Left ventricle myocardium inferior (tissue), 1 donor: Measurements from ENCODE around the gene MTCL1. TPM values are rescaled to one million over a fixed set of nuclear protein-coding genes. Genes with fewer than 3 reads are reported as not detected.

Experiments
- DNase-seq: peaks from one replicate; pipeline ENCODE4 v3.0.0-alpha.2; 2020
- H3K27ac ChIP-seq: fragments of 200-600 bp; replicated peaks from 2 replicates; pipeline ENCODE4 v1.8.0; 2021
- H3K27me3 ChIP-seq: fragments of 200-600 bp; 2 replicates; pipeline ENCODE4 v1.8.0; 2021; ENCODE audit warnings: low read depth
- H3K36me3 ChIP-seq: fragments of 200-600 bp; 2 replicates; pipeline ENCODE4 v1.8.0; 2021
- H3K4me1 ChIP-seq: fragments of 200-600 bp; 2 replicates; pipeline ENCODE4 v1.8.0; 2021
- H3K4me3 ChIP-seq: fragments of 200-600 bp; 2 replicates; pipeline ENCODE4 v1.8.0; 2021; ENCODE audit warnings: mild to moderate bottlenecking, moderate library complexity
- H3K9me3 ChIP-seq: fragments of 200-600 bp; replicated peaks from 2 replicates; pipeline ENCODE4 v1.8.0; 2021
- intact Hi-C: fragments of 100-400 bp; cut with micrococcal nuclease; formaldehyde crosslinking; loops from one replicate; pipeline ENCODE4 v1.11.0; 2022
- total RNA-seq: library from RNA; stranded (reverse); fragmentation: NEBNext Ultra II Directional; extraction: Animal tissue kit (Norgen Biotek cat#: 25700); gene quantifications from one replicate; pipeline ENCODE4 v1.2.1, GENCODE V29; 2021
- TF ChIP-seq, protein P1 (sequence below): fragments of 200-600 bp; IDR thresholded peaks from 2 replicates; pipeline ENCODE4 v1.8.0; 2021; ENCODE audit warnings: antibody characterized with exemption, mild to moderate bottlenecking, borderline replicate concordance
- donor health status: DM: no; HTN: yes; CAD: no; lungs with severe emphysema.

MTCL1 gene
- total RNA-seq, 1 donor from 2014 or later, result 9.1 TPM

DNA sequence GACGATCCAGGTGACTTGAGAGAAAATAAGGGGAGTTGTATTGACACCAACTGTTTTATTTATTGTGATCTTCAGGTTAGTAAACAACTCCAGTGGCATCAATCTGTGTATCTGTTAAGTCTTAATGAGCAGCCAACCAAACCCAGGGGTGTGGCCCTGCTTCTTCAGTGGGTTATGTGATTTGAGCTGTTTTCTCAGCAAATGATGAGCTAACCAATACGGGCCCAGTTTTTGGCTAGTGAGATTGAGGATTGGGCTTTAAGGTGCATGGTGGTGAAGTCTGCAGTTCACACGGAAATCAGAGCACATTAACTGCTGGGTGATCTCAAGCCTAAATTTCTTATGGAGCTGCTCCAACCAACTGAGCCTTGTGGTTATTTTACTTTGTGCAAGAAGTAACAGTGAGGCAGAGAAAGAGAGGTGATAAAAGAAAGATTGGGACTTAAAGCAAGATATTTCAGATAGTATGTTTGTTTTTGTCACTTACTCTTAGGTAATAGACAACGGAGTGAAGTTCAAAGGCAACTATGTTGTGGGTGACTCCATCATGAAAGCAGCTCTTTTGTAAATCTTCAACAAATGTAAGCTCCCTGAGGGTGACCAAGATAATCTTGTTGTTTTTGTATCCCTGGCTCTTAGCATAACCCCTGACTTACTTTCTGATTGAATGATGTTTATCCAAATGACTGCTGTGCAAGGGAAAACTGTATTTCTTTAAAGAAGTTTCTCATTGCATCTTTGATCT is 2.4 kb downstream of the MTCL1 start:
- Histone ChIP-seq H3K27ac (no peak overlapping the region), H3K36me3 (no peaks in the 10 kb centered on the region), H3K9me3 (no peaks in the 10 kb centered on the region), H3K27me3 (peaks cover 15% of the 10 kb centered on the region), H3K4me1 (peaks cover 35% of the 10 kb centered on the region), H3K4me3 (peak overlapping the region; percentile 74)
- intact Hi-C loops, result no loop called here
- TF ChIP-seq, protein P1, sequence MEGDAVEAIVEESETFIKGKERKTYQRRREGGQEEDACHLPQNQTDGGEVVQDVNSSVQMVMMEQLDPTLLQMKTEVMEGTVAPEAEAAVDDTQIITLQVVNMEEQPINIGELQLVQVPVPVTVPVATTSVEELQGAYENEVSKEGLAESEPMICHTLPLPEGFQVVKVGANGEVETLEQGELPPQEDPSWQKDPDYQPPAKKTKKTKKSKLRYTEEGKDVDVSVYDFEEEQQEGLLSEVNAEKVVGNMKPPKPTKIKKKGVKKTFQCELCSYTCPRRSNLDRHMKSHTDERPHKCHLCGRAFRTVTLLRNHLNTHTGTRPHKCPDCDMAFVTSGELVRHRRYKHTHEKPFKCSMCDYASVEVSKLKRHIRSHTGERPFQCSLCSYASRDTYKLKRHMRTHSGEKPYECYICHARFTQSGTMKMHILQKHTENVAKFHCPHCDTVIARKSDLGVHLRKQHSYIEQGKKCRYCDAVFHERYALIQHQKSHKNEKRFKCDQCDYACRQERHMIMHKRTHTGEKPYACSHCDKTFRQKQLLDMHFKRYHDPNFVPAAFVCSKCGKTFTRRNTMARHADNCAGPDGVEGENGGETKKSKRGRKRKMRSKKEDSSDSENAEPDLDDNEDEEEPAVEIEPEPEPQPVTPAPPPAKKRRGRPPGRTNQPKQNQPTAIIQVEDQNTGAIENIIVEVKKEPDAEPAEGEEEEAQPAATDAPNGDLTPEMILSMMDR, result no peak
- no peak for DNase-seq

DNA sequence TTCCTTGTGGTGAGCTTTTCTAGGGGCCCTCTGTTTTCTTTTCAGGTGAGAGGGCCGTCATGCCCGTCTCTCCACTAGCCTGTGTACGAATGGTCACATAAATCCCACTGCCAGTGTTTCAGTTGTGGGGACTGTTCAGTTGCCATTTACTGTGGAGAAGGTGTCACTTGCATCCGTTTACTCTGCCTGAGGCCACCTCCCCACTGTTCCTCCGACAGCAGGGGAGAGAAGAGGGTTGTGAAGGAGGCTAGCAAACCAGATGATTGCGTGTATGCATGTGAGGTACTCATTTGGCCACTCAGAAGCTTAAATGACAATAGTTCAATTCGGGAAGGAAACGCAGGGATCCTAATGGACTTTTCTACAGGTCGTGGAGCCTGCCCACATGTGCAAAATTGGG is 3.3 kb downstream of the MTCL1 start:
- Histone ChIP-seq H3K27me3 (peaks cover 15% of the 10 kb centered on the region), H3K36me3 (no peaks in the 10 kb centered on the region), H3K4me3 (no peak overlapping the region), H3K9me3 (no peaks in the 10 kb centered on the region), H3K4me1 (peaks cover 30% of the 10 kb centered on the region), H3K27ac (no peak overlapping the region)
- intact Hi-C loops, result no loop called here
- no peak for DNase-seq
- TF ChIP-seq, protein P1, result no peak

DNA sequence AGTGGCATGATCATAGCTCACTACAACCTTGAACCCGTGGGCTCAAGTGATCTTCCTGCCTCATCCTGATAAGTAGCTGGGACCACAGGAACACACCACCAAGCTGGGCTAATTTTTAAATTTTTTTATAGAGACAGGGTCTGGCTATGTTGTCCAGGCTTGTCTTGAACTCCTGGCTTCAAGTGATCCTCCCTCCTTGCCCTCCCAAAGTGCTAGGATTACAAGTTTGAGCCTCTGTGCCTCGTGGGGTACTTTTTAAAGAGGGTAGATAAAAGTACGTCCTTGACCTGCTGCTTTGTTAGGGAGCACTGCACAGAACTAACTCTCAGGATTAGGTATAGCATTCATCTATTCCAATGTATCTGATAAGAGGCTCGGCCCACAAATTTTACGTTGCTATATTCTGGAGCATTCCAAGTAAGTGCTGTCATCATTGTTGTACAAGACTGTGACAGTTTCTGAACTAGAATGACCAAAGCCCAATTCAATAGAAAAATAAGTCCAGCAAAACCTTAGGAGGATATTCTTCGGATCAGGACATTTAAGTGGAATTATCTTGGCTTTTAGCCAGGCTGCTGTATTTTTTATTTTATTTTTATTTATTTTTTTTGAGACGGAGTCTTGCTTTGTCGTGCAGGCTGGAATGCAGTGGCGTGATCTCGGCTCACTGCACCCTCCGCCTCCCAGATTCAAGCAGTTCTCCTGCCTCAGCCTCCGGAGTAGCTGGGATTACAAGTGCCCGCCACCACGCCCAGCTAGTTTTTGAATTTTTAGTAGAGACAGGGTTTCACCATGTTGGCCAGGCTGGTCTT is 4.1 kb downstream of the MTCL1 start:
- H3K27me3 ChIP-seq, result peaks cover 15% of the 10 kb centered on the region
- intact Hi-C loops, result no loop called here
- H3K27ac ChIP-seq, result no peak overlapping the region
- TF ChIP-seq, protein P1, result no peak
- DNase-seq, result no peak
- peaks cover 22% of the 10 kb centered on the region for H3K4me1 ChIP-seq
- no peaks in the 10 kb centered on the region for H3K9me3 ChIP-seq
- H3K36me3 ChIP-seq, result no peaks in the 10 kb centered on the region
- H3K4me3 ChIP-seq, result no peak overlapping the region

DNA sequence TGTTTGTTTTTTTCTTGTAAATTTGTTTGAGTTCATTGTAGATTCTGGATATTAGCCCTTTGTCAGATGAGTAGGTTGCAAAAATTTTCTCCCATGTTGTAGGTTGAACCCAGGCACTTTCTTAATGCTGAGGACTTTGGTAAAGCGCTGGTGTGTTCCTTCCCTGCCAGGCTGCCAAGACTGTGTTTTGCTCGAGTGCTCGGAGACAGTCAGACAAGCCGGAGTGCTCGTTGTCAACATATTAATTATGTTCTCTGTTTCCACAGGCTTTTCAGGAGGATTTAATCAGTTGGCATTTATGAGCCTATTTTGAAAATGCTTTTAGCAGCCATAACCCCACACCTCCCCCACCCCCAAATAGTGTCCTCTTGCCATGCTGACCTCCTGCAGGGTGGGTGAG is 6.4 kb downstream of the MTCL1 start:
- Histone ChIP-seq H3K27me3 (peaks cover 8% of the 10 kb centered on the region), H3K9me3 (no peaks in the 10 kb centered on the region), H3K4me1 (peaks cover 9% of the 10 kb centered on the region), H3K4me3 (no peak overlapping the region), H3K36me3 (no peaks in the 10 kb centered on the region), H3K27ac (no peak overlapping the region)
- no peak for DNase-seq
- intact Hi-C loops, result no loop called here
- TF ChIP-seq, protein P1, result no peak

DNA sequence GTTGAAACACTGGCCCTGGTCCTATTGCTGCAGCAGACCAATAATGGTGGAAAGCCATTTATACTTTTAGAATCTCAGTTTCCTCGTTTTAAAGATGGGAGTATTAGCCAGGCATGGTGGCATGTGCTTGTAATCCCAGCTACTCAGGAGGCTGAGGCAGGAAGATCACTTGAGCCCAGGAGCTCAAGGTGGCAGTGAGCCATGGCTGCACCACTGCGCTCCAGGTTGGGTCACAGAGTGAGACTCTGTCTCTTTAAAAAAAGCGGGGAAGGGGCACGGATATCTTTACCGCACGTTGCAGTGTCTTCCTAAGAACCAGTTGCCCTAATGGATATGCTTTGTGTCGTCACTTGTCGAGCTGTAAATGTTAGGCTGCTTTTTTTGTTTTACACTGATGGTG is 8.3 kb downstream of the MTCL1 start:
- Histone ChIP-seq H3K27me3 (no peaks in the 10 kb centered on the region), H3K4me1 (no peaks in the 10 kb centered on the region), H3K4me3 (no peak overlapping the region), H3K27ac (no peak overlapping the region), H3K9me3 (no peaks in the 10 kb centered on the region), H3K36me3 (no peaks in the 10 kb centered on the region)
- intact Hi-C loops, result no loop called here
- DNase-seq, result no peak
- TF ChIP-seq, protein P1, result no peak
